HTERT RPE-1 (cell line): Measurements from ENCODE around the gene FGFBP1.

Experiments used
- in situ Hi-C: fragments of 300-500 bp; cut with MboI; formaldehyde crosslinking; loops from 4 replicates; pipeline ENCODE4 v1.14.3; 2020; ENCODE audit warnings: low sequenced_read_pairs

FGFBP1 gene

DNA sequence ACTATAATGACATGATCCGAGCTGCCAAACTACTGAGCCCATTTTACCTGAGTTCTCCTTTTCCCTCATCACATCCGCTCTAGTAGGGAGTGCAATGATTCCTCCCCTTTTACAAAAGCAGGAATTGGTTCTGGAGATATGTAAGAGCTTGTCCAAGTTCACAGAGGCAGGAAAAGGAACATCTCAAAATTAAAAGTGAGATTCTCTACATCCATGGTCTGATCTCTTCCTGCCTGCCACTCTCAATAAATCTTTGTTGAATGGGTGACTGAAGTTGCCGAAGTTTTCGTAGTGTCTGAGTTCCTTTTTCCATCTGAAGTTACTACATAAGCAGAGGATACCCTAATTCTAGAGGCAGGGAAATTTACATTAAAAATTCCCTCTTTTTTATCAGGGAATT is at the start of gene FGFBP1:
Gene FGFBP1 (minus strand): TSS at position 101 of the 400 bp plus-strand sequence. CDS start 2,108 bp downstream, outside the sequence.
- in situ Hi-C loops = no loop called here

DNA sequence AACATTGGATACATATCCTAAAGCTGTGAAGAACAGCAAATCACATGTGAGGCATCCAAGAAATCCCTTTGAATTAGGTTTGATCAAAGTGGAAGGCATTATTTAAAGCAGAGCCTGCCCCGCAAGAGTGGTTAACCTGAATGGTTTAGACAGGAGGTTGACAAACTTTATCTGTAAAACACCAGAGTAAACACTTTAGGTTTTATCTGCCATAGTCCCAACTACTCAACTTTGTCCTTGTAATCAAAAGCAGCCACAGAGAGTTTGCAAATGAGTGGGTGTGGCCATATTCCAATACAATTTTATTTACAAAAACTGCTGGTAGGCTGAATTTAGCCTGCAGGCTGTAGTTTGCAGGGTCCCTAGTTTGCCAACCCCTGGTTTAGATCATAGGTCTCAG is 49.7 kb upstream of the FGFBP1 start:
- in situ Hi-C loops = no loop called here

DNA sequence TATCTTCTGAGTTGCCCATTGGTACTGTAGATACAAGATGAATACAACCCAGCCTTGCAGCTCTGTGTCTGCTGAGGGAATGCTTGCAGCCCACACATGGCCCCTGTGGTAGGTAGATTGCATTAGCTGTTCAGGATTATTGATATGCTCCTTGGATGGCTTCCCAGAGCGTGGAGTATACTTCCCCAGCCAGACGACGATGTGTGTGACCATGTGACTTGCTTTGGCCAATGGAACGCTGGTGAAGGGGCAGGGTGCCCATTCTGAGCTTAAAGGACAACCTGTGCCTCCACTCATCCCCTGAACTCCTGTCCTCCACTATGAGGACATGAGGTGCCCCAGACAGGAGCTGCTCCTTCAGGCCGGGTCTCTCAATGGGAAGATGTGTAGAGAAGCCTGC is 48.4 kb upstream of the FGFBP1 start:
- in situ Hi-C loops = no loop called here

GRCh38 chr4:15983610-15984009 is 45.1 kb upstream of the FGFBP1 start:
- in situ Hi-C loops = no loop called here

DNA sequence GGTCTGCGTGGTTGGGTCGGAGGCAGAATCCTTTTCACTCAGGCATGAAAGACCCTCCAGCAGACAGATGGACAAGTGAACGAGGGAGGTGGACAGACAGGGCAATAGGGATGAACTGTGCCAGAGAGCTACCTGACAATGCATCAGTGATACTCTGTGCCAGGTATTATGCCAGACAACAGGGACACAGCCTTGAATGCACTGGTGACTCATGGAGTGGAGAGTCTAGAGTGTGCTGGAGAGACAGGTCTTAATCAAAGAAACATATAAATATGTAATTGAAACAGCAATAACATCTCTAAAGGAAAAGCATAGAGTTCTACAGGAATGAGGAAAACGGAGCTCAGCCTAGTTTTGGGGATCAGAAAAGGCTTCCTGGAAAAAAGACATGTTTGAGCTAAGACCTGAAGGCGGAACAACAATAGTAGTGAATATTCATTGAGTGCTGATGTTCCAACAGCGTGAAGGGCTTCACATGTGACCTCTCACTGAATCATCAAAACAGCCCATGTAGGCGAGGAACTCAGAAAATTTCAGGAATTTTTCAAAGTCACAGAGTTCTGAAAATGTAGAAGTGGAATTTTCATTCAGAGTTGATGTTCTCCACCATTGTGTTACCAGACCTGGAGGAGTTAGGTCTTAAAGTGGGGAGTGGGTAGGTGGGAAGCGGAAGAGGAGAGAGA is 44.4 kb upstream of the FGFBP1 start:
- in situ Hi-C loops = no loop called here

- in situ Hi-C loops = no loop called here
These were observed 38.2 kb upstream of the FGFBP1 start for GRCh38 chr4:15976456-15977447.

- in situ Hi-C loops = no loop called here
These were observed 32.7 kb upstream of the FGFBP1 start for GRCh38 chr4:15971068-15971801.

GRCh38 chr4:15968551-15969300 is 30.2 kb upstream of the FGFBP1 start:
- in situ Hi-C loops = no loop called here

- in situ Hi-C loops = no loop called here
These were observed 26.8 kb upstream of the FGFBP1 start for GRCh38 chr4:15965325-15965724.

- in situ Hi-C loops = no loop called here
These were observed 25.6 kb upstream of the FGFBP1 start for GRCh38 chr4:15964159-15964558.

DNA sequence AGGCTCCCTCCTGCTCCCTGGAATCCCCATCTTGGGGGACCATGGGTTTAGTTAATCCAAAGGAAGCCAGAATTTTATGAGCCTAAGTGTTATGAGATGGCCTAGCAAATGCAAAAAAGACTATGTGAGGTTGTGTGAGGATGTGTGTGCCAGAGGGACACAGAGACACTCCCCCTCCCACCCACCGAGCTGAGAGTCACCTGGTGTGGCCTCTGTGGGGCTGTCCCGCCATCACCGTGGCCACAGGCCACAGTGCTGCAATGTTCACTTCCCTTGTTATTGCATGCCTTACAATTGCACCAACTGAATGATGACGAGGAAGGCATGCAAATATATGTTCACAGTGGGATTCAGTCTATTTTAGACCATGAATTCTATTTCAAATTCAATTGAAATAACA is 25.0 kb upstream of the FGFBP1 start:
- in situ Hi-C loops = no loop called here

- in situ Hi-C loops = no loop called here
These were observed 24.5 kb upstream of the FGFBP1 start, which contains the start of gene FGFBP2 for GRCh38 chr4:15963001-15963451. FGFBP2 (minus strand) TSS chr4:15963175; CDS start chr4:15963129, 46 bp downstream.

GRCh38 chr4:15961781-15962510 is 23.4 kb upstream of the FGFBP1 start:
- in situ Hi-C loops = no loop called here

DNA sequence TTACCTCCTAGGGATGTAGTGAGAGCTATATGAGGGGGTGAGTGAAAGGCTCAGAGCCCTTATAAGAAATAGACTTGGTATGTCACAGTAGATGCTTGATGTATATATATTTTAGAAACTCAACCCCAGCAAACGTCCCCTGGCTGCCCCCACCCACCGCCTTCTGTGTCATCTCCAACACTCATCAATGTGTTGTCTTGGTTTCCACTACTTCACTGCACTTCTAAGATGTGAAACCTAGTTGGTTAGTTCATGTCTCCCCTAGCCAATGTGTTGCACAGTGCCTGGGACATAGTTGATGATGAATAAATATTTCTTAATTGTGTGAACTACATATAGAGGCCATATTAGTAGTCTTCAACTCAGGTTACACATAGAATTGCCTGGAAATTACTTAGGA is 20.0 kb upstream of the FGFBP1 start:
- in situ Hi-C loops = no loop called here

GRCh38 chr4:15956179-15956850 is 17.8 kb upstream of the FGFBP1 start:
- in situ Hi-C loops = no loop called here

DNA sequence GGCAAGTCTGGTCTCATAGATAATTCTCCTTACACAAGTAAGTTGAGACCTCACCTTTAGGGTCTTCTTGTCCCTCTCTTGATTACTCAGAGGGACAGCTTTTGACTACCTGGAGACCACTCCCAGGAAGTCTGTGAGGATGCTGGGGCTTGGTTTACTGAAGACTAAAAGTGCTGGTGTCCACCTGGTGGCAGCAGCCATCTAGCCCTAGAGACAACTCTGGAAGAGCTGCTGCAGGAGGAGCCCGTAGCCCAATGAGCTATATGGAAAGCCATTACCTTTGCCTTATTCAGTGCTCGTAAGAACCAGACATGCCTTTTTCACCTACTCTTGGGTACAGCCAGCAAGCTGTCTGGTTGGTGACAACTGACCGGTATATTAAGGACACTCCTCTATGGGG is 17.1 kb upstream of the FGFBP1 start:
- in situ Hi-C loops = no loop called here

- in situ Hi-C loops = no loop called here
These were observed 15.1 kb upstream of the FGFBP1 start for GRCh38 chr4:15953625-15954024.

- in situ Hi-C loops = no loop called here
These were observed 13.2 kb upstream of the FGFBP1 start for GRCh38 chr4:15951781-15952180.

DNA sequence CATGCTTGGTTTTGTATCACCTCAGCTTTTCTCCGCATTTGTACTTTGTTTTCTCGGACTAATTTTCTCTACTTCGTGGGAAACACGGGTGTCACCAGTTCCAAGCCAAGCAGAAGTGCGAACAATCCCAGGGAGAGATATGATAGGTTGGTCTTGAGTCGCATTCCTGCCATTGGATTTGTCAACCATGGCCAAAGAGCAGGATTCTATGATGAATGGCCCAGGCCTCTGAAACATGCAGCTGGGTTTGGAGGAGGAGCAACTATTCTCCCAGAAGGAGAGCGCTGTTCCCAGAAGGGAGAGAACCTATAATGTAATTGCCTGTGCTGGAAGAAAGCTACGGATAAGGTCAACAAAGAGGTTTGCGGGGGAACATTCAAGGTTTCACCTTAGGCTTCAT is 10.3 kb upstream of the FGFBP1 start:
- in situ Hi-C loops = no loop called here
